Nephron (organoid): ENCODE results near the gene PFAS.

ENCODE experiments used
- H3K27ac Mint-ChIP-seq, 3 experiments: 2 replicates each; pipeline ENCODE4 v1.8.0; 2020; ENCODE audit warnings: mixed read lengths in 3 of 3, mild to moderate bottlenecking in 2 of 3, moderate library complexity in 1 of 3
- H3K27me3 Mint-ChIP-seq: 2 replicates; pipeline ENCODE4 v1.8.0; 2021; ENCODE audit warnings: low read depth, mild to moderate bottlenecking, moderate library complexity, mixed read lengths
- H3K36me3 Mint-ChIP-seq: 2 replicates; pipeline ENCODE4 v1.8.0; 2020; ENCODE audit warnings: low read depth, mixed read lengths
- H3K4me1 Mint-ChIP-seq: 2 replicates; pipeline ENCODE4 v1.8.0; 2020; ENCODE audit warnings: mixed read lengths
- H3K4me3 Mint-ChIP-seq, 3 experiments: 2 replicates each; pipeline ENCODE4 v1.8.0; 2020; ENCODE audit warnings: mild to moderate bottlenecking in 3 of 3, mixed read lengths in 3 of 3, moderate library complexity in 2 of 3
- H3K9me3 Mint-ChIP-seq: 2 replicates; pipeline ENCODE4 v1.8.0; 2020; ENCODE audit warnings: mixed read lengths
- CTCF ChIP-seq, 3 experiments: fragments of 200-600 bp; sonication (generic); IDR thresholded peaks; one replicate each; pipeline ENCODE4 v1.5.0; 2021; ENCODE audit warnings: antibody characterized with exemption in 3 of 3; ENCODE audit not compliant: unreplicated experiment in 3 of 3

Gene PFAS

GRCh38 chr17:8255499-8255898 lies 6.4 kb downstream of the PFAS start:
- H3K4me3 Mint-ChIP-seq = no peak overlapping the region

GRCh38 chr17:8256291-8256690 lies 7.2 kb downstream of the PFAS start:
- H3K4me1 Mint-ChIP-seq = no peaks in the 10 kb centered on the region
- H3K36me3 Mint-ChIP-seq = peaks cover 43% of the 10 kb centered on the region
- no peaks in the 10 kb centered on the region for H3K9me3 Mint-ChIP-seq
- no peak overlapping the region for H3K4me3 Mint-ChIP-seq
- TF ChIP-seq CTCF (IDR thresholded peaks at IDR 0.05; ENCODE audit: unreplicated experiment in 3 of 3) = no peak
- H3K27me3 Mint-ChIP-seq = no peaks in the 10 kb centered on the region
- no peak overlapping the region for H3K27ac Mint-ChIP-seq

More at GRCh38 chr17:8255499-8255898, 6.4 kb downstream of the PFAS start:
- Mint-ChIP-seq H3K27me3 (no peaks in the 10 kb centered on the region), H3K36me3 (peaks cover 36% of the 10 kb centered on the region), H3K27ac (no peak overlapping the region), H3K4me1 (peaks cover 2% of the 10 kb centered on the region), H3K9me3 (no peaks in the 10 kb centered on the region)
- TF ChIP-seq CTCF (IDR thresholded peaks at IDR 0.05; ENCODE audit: unreplicated experiment in 3 of 3) = no peak

GRCh38 chr17:8256691-8257090 lies 7.6 kb downstream of the PFAS start:
- no peaks in the 10 kb centered on the region for H3K9me3 Mint-ChIP-seq
- H3K36me3 Mint-ChIP-seq = peaks cover 43% of the 10 kb centered on the region
- H3K4me1 Mint-ChIP-seq = no peaks in the 10 kb centered on the region
- no peak overlapping the region for H3K27ac Mint-ChIP-seq
- TF ChIP-seq CTCF (IDR thresholded peaks at IDR 0.05; ENCODE audit: unreplicated experiment in 3 of 3) = no peak
- no peaks in the 10 kb centered on the region for H3K27me3 Mint-ChIP-seq
- no peak overlapping the region for H3K4me3 Mint-ChIP-seq

- Mint-ChIP-seq H3K36me3 (peaks cover 49% of the 10 kb centered on the region), H3K27me3 (no peaks in the 10 kb centered on the region), H3K9me3 (no peaks in the 10 kb centered on the region), H3K4me3 (no peak overlapping the region), H3K27ac (no peak overlapping the region), H3K4me1 (no peaks in the 10 kb centered on the region)
- no peak for TF ChIP-seq CTCF (IDR thresholded peaks at IDR 0.05; ENCODE audit: unreplicated experiment in 3 of 3)
These were observed 8.7 kb downstream of the PFAS start for GRCh38 chr17:8257801-8258200.

GRCh38 chr17:8264320-8264719 lies 15.2 kb downstream of the PFAS start:
- Mint-ChIP-seq H3K4me3 (no peak overlapping the region), H3K27ac (no peak overlapping the region), H3K9me3 (no peaks in the 10 kb centered on the region), H3K27me3 (no peaks in the 10 kb centered on the region), H3K4me1 (no peaks in the 10 kb centered on the region), H3K36me3 (peaks cover 45% of the 10 kb centered on the region)
- TF ChIP-seq CTCF (IDR thresholded peaks at IDR 0.05; ENCODE audit: unreplicated experiment in 3 of 3) = no peak

GRCh38 chr17:8264836-8265542 lies 15.9 kb downstream of the PFAS start:
- Mint-ChIP-seq H3K27ac (no peak overlapping the region), H3K27me3 (no peaks in the 10 kb centered on the region), H3K4me1 (no peaks in the 10 kb centered on the region), H3K36me3 (peaks cover 47% of the 10 kb centered on the region), H3K9me3 (no peaks in the 10 kb centered on the region), H3K4me3 (no peak overlapping the region)
- TF ChIP-seq CTCF (IDR thresholded peaks at IDR 0.05; ENCODE audit: unreplicated experiment in 3 of 3) = no peak
